HG02610 (cell line): ENCODE data around the gene RUBCNL.

Experiments used
- ATAC-seq: cut with Tn5 transposase; IDR thresholded peaks from one replicate; pipeline ENCODE4 v1.9.1; 2021; ENCODE audit warnings: mild to moderate bottlenecking, moderate library complexity; ENCODE audit not compliant: unreplicated experiment

Gene RUBCNL

DNA sequence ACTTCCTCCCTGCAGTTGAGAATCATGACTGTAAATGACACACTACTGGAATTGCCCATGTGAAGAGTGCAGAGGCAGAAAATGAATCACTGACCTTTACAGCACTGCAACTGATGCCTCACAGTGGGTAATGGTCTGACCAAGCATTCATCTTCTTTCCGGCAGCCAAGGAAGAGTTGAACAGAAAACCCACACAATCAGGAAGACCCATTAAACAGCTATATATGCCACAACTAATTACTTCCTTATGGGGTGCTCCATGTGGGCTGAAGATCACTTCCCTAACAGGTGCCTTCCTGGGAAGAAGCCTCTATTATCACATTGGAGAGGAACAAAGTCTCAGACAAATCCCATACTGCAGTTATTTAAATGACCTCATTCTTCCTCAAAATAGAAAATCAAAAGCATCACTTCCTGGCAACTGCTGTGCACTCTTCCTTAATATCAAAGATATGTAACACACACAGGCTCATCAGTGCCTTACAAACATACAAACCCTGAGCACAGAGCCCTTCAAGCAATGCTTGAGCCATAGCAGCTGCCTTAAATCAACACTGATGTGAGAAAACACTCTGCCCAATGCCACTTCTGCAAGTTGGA, 45.8 kb downstream of the RUBCNL start:
- peak; percentile 94 for ATAC-seq

DNA sequence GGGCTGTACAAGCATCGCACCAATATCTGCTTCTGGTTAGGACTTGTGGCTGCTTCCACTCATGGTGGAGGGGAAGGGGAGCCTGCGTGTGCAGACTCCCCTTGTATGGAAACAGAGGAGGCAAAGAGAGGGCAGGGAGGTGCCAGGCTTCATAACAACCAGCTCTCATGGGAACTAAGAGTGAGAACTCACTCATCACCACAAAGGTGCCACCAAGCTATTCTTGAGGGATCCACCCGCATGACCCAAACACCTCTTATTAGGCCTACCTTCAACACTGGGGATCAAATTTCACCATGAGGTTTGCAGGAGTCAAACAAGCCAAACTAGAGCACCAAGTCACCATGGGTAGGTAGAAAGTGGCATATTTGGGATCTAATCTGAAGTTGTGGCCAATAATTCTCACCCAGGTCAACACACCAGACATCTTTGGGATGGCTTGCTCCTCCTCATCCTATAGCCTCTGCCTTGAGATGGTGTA, 46.4 kb downstream of the RUBCNL start:
- ATAC-seq, result peak; percentile 1

DNA sequence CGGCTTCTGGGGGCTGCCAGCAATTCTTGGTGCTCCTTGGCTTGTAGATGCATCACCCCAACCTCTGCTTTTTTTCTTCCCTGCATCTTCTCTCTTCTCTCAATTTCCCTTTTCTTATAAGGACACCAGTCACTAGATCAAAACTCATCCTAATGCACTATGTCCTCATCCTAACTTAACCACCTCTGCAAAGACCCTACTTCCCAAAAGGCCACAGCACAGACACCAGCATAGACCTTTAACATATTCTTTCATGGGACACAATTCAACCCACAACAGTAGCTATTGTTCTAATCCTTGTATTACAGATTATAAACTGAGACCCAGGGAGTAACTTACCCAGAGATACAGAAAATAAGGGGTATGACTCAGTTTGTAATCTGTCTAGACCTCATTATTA, 47.0 kb downstream of the RUBCNL start:
- ATAC-seq, result no peak

DNA sequence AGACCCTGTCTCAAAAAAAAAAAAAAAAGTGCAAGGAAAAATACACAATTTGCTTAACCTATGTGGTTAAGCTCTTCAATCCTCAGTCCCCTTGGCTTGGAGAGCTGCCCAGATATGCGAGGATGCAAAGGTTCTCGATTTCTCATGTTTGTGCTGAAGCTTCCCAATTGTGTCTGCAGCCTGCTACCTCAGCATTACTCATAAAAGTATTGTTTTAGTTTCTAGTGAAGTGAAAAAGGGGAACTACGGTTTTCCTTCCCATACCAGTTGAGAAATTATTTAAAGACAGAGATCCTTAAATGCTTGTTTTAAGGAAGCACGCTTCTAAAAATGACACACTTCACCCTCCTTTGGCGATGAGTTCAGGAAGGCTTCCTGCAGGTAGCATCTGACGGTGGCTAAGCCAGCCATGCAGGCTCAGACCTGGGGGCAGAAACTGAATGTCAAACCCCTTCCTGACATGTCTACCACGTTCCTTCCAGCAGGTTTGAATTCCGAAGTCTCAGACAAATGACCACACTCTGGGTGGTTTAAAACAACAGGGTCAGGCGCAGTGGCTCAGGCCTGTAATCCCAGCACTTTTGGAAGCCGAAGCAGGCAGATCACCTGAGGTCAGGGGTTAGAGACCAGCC, 47.9 kb downstream of the RUBCNL start:
- peak; percentile 48 for ATAC-seq

DNA sequence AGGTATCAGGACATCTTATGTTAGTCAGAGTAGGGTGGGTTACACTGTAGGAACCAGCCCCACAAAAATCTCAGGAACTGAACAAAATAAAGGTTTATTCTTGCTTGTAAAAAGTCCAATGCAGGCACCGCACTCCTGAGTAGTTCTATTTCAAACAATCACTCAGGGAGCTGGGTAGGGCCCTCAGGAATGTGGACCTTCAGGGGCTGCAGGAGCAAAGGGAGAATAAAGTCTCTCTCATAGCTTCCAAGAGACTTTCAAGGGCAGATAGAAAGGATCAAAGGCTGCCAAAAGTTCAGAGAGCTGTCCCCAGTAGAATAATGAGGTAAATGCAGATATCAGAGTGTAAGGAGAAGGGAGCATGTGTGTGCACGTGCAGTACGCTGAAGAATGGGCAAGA, 49.4 kb downstream of the RUBCNL start:
- ATAC-seq, result no peak

DNA sequence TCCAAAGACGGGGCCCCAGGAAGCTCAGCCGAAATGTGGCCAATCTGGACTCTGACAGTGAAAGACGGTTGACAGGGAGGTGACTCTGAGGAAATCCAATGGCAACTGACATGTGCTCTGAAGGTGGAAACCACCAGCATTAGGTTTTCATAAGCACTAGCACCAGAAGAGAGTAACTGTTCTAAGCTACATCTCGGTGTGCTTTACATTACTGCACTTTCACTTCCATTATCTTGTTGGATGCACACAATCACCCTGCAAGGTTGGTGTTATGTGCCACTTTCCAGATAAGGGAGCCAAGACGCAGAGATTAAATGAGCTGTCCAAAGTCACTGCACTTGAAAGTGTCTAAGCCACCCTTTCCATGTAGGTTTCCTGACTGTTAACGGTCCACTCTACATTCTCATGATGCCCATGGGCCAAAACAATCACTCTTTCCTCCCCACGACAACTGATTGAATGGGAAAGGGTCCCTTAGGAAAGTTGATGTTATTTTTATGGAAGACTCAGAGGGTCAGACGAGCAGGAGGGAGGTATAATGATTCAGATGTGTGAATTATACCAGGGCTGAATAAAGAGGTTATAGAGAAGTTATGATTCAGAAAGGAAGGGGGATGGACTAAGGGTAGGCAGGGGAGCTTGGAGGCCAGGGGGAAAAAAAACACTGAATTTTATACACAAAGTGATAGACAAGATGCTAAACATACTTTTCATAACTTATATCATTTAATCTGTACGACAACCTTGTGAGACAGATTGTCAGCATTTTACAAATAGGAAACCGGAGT, 52.8 kb downstream of the RUBCNL start:
- ATAC-seq, result peak; percentile 48

DNA sequence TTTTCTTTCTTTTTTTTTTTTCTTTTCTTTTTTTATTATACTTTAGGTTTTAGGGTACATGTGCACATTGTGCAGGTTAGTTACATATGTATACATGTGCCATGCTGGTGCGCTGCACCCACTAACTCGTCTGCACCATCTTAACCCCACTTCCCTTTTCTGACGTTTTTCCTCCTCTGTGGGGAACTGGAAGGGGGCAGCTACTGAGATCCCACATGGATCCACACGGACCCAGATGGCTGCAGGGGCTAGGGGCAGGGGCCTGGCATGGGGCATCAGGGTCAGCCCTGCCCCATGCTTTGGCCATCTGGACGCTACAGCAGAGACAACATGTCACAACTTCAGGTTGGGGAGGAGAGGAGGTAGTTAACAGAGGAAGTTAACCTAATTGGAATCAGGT, 54.3 kb downstream of the RUBCNL start:
- ATAC-seq, result no peak

DNA sequence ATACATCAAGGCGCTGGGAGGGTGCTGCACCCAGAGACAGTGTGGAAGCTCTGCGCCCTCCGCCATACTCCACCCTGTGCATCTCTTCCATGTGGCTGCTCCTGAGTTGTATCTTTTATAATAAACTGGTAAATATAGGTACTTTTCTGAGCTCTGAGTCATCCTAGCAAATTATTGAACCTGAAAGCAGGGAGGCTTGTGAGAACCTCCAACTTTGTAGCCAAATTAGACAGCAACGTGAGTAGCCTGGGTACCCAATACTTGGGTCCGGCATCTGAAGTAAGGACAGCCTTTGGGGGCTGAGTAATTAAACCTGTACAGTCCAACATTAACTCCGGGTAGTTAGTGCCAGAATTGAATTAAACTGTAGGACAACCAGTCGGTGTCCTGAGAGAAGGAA, 57.4 kb downstream of the RUBCNL start:
- no peak for ATAC-seq

DNA sequence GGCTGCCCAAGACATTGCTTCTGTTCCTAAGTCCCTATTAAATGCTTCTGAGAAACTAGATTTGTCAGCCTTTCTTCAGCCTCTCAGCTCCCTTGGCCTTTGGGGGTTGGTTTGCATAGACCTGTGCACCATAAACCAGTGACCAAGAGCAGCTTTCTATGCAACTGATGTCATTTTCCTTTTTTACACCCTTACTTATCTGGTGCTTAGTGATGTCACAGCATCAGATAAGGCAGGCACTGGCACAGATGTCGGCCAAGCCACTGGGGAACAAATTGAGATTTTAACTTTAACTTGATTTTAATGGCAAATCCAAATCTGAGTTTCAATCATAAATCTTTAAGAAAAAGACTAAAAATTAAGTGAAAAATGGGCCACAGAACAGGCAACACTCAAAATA, 59.8 kb downstream of the RUBCNL start:
- ATAC-seq, result no peak

DNA sequence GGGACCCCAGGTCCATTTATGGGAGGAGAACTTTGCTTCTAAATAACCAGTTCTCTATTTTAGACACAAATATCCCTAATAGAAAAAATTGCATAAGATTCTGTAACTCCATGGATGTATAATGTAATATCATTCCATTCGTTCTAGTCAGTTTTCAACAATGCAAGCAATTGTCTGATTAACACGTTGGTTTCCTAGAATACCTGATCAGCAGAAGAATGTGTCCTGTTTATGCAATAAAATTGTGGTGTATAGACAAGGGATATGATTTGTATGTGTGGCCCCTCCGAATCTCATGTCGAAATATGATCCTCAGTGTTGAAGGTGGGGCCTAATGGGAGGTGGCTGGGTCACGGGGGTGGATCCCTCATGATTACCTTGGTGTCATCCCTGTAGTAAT, 62.1 kb downstream of the RUBCNL start:
- no peak for ATAC-seq

DNA sequence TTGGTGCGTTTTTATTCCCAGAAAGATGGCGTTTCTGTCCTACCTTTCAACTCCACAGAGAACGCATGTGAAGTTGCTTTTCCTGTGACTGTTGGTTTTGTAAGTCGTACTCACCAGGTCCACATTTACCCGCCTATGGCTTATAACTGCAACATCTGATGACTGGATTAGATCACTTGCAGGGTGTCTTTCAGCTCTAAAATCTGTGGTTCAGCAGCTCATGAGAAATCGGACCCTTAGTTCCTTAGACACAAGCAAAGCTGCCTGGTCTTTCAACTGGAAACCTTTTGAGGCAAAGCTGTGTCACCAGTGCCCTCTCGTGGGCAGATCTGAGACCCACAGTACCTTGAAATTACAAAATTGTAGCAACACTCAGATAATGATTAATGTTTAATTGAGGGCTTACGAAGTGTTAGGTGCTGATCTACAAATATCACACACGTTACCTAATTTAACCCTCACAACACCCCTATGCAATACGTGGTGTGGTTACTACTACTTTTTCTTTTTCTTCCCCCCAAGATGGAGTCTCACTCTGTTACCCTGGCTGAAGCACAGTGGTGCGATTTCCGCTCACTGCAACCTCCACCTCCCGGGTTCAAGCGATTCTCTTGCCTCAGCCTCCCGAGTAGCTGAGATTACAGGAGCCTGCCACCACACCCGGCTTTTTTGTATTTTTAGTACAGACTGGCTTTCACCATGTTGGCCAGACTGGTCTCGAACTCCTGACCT, 65.4 kb downstream of the RUBCNL start:
- no peak for ATAC-seq

DNA sequence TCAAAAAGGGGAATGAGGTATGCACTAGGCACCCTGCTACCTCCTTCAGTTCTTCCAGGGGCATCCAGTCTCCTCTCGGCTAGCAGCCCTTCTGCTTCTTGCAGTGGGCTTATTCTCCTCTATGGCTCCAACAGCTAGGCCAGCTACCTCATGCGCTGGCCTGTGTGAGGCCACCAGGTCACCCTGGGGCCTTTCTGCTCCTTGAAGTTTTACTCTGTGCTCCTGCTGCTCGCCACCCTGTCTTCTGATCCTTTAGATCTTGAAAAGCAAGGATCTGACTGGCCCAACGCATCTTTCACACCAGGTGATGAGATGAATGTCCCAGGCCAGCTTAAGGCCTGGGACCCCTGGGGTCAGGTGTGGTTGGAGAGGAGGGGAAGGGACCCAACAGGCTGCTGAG, 66.2 kb downstream of the RUBCNL start:
- no peak for ATAC-seq

DNA sequence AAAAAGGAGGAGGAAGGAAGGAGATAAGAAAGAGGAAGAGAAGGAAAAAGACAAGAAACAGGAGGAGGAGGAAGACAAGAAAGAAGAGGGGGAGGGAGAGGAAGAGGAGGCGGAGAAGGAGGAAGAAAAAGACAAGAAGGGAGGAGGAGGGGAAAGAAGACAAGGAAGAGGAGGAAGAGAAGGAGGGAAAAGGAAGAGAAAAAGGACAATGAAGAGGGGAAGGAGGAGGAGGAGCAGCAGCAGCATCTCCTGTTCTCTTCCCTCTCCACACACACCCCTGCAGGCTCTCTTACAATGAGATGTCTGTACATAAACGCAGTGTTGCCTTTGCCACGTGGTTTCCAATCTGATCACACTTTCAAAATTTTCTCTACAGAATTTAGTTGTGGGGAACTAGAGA, 66.6 kb downstream of the RUBCNL start:
- no peak for ATAC-seq

DNA sequence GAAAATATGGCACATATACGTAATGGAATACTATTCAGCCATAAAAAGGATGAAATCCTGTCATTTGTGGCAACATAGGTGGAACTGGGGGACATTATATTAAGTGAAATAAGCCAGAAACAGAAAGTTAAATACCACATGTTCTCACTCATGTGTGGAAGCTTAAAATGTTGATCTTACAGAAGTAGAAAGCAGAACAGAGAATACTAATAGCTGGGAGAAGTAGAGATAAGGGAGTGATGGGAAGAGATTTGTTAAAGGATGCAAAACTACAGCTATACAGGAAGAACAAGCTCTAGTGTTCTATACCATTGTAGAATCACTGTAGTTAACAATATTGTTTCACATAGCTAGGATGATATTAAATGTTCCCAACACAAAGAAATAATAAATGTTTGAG, 68.1 kb downstream of the RUBCNL start:
- no peak for ATAC-seq

DNA sequence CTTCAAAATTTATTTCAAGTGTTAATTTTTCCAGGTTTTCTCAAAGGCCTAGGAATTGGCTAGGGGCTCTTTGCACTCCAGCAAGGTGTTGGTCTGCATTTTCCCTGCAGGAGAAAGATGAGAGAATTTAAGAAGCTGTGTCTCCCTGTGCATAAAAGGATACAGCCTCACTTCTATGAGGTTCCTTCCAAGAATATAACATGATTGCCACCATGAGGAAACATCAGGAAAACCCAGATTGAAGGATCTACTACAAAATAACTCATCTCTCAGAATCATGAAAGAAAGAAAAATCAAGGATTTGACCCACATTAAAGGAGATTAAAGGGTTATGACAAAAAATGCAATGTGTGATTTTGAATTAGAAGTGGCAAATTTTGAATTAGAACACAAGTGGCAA, 69.9 kb downstream of the RUBCNL start:
- ATAC-seq, result no peak

DNA sequence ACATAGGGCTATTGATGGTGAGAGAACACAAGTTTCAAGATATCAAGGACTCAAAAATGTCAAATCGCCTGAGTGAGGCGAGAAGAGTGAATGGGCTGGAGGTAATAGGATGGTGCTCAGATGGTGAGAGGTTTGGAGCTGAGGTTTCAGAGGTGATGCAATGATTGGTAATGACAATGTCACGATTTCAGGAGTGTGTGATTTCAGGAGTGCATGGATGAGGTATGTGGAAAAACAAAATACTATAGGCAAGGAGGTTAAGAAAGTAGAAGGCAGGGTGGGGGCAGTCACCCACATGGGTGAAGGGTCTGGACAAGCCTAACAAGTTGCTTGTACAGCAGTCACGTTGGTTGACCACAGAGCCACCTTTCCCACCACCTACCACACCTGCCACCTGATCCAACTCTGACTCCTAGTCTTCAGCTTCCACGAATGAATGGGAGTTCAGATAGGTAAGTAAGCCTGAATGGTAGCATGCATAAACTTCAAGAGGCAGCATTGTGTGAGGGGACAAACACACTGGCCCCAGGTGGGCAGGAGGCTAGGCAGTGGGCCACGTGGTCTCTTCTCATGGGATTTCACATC, 71.5 kb downstream of the RUBCNL start:
- no peak for ATAC-seq

DNA sequence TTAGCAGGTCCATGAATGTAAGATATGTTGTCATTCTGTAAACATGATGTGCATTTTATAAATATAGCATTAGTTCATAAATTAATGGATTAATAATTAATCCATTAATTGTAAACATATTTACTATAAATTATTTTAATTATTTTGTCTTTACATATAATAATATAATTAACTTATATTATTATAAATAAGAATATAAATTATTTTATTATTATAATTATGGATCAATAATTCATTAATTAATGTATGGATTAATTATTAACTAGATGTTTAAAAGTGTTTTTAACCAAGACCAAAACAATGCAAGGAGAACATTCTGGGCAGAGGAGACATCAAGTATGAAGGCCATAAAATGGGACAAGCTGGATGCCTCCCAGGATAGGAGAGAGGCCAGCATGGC, 72.0 kb downstream of the RUBCNL start:
- ATAC-seq, result no peak

DNA sequence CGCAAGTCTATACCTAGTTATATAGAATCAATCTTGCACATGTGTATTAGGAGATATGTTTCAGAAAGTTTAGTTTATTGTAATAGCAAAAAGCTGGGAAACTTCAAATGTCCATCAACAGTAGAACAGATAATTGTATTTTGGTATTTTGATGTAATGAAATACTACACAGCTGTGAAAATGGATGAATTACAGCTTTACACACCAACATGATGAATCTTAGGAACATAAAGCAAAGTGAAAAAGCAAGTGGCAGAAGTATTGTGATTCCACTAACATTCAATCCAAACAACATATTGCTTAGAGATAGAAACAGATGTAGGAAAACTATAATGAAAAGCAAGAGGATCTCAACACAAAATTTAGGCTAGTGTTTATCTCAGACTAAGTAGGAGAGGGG, 72.5 kb downstream of the RUBCNL start:
- ATAC-seq, result no peak

DNA sequence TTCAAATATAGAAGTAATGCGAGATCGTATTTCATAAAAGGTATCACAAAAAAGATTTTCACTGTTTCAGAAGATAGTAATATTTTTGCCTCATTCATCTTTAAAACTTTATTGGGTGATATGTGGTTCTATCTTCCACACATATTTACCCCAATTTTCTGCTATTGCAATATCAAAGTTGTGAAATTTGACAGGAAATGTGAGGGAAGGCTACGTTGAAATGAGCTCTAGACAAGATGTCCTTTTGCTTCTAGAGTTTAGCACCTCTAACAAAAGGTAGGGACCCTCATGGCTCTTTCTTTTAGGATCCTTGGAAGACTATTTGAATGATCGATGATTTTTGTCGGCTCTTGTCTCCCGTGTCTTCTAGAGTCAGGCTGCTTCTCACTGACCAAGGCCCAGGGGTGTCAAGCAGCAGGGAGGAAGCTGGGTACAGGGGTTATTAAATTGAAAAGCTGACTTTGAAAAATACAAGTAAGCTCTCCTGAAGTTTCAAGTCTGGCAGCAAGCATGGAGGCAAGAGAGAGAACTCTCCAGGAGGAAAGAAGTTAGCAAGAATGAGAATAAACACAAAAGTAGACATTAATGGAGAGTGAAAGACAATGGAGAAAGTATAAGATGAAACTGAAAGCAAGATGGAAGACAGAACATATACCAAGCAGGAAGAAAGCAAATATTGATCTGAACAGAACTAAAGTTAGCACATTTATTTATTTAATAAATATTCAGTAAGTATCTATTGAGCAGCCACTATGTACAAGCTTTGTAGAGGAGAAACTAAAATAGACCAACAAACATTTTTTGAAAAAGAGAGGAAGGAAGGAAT, 73.4 kb downstream of the RUBCNL start:
- ATAC-seq, result no peak

DNA sequence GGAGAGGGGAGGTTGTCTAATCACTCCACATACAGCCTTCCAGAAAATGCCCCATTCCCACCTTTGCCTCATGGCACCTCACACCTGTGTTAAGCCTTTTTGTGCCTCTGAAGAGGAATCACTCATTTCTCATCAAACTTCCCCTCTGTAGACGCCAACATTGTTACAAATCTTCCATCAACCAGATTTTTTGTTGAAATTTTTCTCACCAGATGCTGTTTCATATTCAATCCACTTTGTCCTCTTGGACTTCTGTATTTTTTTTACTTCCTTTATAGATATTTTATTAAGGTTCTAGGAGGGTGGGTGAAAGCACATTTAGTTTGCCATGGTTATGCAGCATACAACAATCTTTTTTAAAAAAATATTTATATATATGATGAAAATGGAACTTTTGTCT, 74.0 kb downstream of the RUBCNL start:
- no peak for ATAC-seq
